Measurements from ENCODE around the gene YPEL1.

Gene YPEL1

DNA sequence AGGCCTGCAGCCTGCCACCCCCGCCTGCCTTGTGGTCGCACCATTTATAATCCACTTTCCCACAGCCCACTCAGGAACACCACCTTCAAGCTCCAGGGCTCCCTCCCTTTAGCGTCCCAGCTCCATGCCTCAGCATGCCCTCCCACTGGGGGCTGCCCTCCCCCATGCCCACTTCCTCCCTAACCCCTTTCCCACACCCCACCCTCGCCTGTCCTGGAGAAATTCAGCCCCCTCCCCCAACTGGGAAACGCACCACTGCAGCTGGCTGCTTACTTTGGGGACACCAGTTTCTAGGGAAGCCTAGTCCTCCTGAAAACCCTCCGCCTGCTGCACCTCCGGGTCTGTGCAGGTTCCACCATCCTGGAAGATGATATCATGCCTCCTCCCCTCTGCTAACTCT, 3.4 kb upstream of the YPEL1 start:
- Histone ChIP-seq H3F3A (ENCODE audit: low read depth) (no peaks in the 10 kb centered on the region), H3K9ac (ENCODE audit: low read depth, low read length, poor library complexity, severe bottlenecking) (no peak overlapping the region), H2AFZ (ENCODE audit: low read length) (no peak overlapping the region), H3K9me3 (ENCODE audit: insufficient read depth, low read depth, low read length) (no peaks in the 10 kb centered on the region), H3K79me2 (ENCODE audit: insufficient read depth, low read length) (peaks cover 11% of the 10 kb centered on the region), H3K36me3 (ENCODE audit: insufficient read depth, low read length) (no peaks in the 10 kb centered on the region), H4K20me1 (ENCODE audit: insufficient read depth, low read length, poor library complexity, severe bottlenecking) (no peaks in the 10 kb centered on the region), H3K4me2 (ENCODE audit: low read depth, low read length, poor library complexity, severe bottlenecking) (no peak overlapping the region), H3K4me3 (ENCODE audit: low read length, poor library complexity, severe bottlenecking) (no peak overlapping the region), H3K27me3 (ENCODE audit: insufficient read depth, low read length, poor library complexity, severe bottlenecking) (no peaks in the 10 kb centered on the region), H3K4me1 (ENCODE audit: insufficient read depth, low read length, poor library complexity, severe bottlenecking) (peaks cover 8% of the 10 kb centered on the region), H3K9me2 (replicated peaks; ENCODE audit: low read depth, low read length) (no peaks in the 10 kb centered on the region)
- no peak for TF ChIP-seq EZH2phosphoT487 (IDR thresholded peaks at IDR 0.05; ENCODE audit: borderline replicate concordance)
- TF ChIP-seq, protein P1, sequence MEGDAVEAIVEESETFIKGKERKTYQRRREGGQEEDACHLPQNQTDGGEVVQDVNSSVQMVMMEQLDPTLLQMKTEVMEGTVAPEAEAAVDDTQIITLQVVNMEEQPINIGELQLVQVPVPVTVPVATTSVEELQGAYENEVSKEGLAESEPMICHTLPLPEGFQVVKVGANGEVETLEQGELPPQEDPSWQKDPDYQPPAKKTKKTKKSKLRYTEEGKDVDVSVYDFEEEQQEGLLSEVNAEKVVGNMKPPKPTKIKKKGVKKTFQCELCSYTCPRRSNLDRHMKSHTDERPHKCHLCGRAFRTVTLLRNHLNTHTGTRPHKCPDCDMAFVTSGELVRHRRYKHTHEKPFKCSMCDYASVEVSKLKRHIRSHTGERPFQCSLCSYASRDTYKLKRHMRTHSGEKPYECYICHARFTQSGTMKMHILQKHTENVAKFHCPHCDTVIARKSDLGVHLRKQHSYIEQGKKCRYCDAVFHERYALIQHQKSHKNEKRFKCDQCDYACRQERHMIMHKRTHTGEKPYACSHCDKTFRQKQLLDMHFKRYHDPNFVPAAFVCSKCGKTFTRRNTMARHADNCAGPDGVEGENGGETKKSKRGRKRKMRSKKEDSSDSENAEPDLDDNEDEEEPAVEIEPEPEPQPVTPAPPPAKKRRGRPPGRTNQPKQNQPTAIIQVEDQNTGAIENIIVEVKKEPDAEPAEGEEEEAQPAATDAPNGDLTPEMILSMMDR (conservative IDR thresholded peaks at IDR 0.05; ENCODE audit: low read length), result no peak

DNA sequence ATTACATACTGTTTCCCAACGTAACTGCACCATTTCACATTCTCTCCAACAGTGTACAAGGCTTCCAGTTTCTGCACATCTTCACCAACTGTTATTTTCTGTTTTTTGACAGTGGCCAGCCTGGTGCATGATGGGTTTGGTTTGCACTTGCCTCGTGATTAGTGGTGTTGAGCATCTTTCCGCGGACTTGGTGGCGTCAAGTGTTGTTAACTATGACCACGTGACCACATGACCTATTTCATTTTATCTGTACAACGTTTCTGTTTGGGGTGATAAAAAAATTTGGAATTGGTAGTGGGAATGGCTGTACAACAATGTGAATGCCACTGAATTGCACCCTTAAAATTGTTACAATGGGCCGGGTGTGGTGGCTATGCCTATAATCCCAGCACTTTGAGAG, 2.5 kb upstream of the YPEL1 start:
- no peak overlapping the region for H3K4me2 ChIP-seq (ENCODE audit: low read depth, low read length, poor library complexity, severe bottlenecking)
- H3K9me2 ChIP-seq (replicated peaks; ENCODE audit: low read depth, low read length), result no peaks in the 10 kb centered on the region
- no peak overlapping the region for H3K4me3 ChIP-seq (ENCODE audit: low read length, poor library complexity, severe bottlenecking)
- H3K27me3 ChIP-seq (ENCODE audit: insufficient read depth, low read length, poor library complexity, severe bottlenecking), result no peaks in the 10 kb centered on the region
- TF ChIP-seq, protein P1 (conservative IDR thresholded peaks at IDR 0.05; ENCODE audit: low read length), result no peak
- TF ChIP-seq EZH2phosphoT487 (IDR thresholded peaks at IDR 0.05; ENCODE audit: borderline replicate concordance), result no peak
- H3K9me3 ChIP-seq (ENCODE audit: insufficient read depth, low read depth, low read length), result no peaks in the 10 kb centered on the region
- H3K79me2 ChIP-seq (ENCODE audit: insufficient read depth, low read length), result peaks cover 20% of the 10 kb centered on the region
- no peaks in the 10 kb centered on the region for H3F3A ChIP-seq (ENCODE audit: low read depth)
- no peak overlapping the region for H3K9ac ChIP-seq (ENCODE audit: low read depth, low read length, poor library complexity, severe bottlenecking)
- H3K36me3 ChIP-seq (ENCODE audit: insufficient read depth, low read length), result no peaks in the 10 kb centered on the region
- peaks cover 8% of the 10 kb centered on the region for H3K4me1 ChIP-seq (ENCODE audit: insufficient read depth, low read length, poor library complexity, severe bottlenecking)
- H4K20me1 ChIP-seq (ENCODE audit: insufficient read depth, low read length, poor library complexity, severe bottlenecking), result no peaks in the 10 kb centered on the region
- H2AFZ ChIP-seq (ENCODE audit: low read length), result no peak overlapping the region

DNA sequence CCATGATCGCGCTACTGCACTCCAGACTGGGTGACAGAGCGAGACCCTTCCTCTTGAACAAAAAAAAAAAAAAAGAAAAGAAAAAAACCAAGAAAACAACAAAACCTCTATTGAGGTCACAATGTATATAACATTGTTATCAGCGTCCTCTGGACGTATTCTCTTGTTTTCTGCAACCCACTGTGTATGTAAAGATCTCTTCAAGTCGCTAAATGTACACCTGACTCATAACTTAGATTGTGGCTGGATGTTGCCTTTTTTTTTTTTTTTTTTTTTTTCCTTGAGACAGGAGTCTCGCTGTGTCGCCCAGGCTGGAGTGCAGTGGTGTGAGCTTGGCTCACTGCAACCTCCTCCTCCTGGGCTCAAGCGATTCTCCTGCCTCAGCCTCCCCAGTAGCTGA, 1.4 kb upstream of the YPEL1 start:
- Histone ChIP-seq H3F3A (ENCODE audit: low read depth) (no peaks in the 10 kb centered on the region), H3K9me3 (ENCODE audit: insufficient read depth, low read depth, low read length) (no peaks in the 10 kb centered on the region), H3K4me2 (ENCODE audit: low read depth, low read length, poor library complexity, severe bottlenecking) (no peak overlapping the region), H3K36me3 (ENCODE audit: insufficient read depth, low read length) (no peaks in the 10 kb centered on the region), H4K20me1 (ENCODE audit: insufficient read depth, low read length, poor library complexity, severe bottlenecking) (no peaks in the 10 kb centered on the region), H3K9ac (ENCODE audit: low read depth, low read length, poor library complexity, severe bottlenecking) (no peak overlapping the region), H3K4me3 (ENCODE audit: low read length, poor library complexity, severe bottlenecking) (no peak overlapping the region), H3K4me1 (ENCODE audit: insufficient read depth, low read length, poor library complexity, severe bottlenecking) (peaks cover 13% of the 10 kb centered on the region), H3K27me3 (ENCODE audit: insufficient read depth, low read length, poor library complexity, severe bottlenecking) (no peaks in the 10 kb centered on the region), H2AFZ (ENCODE audit: low read length) (no peak overlapping the region), H3K9me2 (replicated peaks; ENCODE audit: low read depth, low read length) (no peaks in the 10 kb centered on the region), H3K79me2 (ENCODE audit: insufficient read depth, low read length) (peaks cover 31% of the 10 kb centered on the region)
- no peak for TF ChIP-seq EZH2phosphoT487 (IDR thresholded peaks at IDR 0.05; ENCODE audit: borderline replicate concordance)
- TF ChIP-seq, protein P1 (conservative IDR thresholded peaks at IDR 0.05; ENCODE audit: low read length), result no peak

Measured in Loucy (cell line).